NCI-H510A treated with DMSO at 0.1 percent for 48 hours (cell line): Measurements from ENCODE around the gene UBFD1.
"Not testable (repeated sequence)": the region's sequence is repeated elsewhere in the genome, so short reads cannot be mapped to it uniquely, and the experiment has no call there.

ENCODE experiments used
- DNase-seq: peaks from one replicate; lab custom pipeline; 2025; lab: John Stamatoyannopoulos, UW

Gene UBFD1

DNA sequence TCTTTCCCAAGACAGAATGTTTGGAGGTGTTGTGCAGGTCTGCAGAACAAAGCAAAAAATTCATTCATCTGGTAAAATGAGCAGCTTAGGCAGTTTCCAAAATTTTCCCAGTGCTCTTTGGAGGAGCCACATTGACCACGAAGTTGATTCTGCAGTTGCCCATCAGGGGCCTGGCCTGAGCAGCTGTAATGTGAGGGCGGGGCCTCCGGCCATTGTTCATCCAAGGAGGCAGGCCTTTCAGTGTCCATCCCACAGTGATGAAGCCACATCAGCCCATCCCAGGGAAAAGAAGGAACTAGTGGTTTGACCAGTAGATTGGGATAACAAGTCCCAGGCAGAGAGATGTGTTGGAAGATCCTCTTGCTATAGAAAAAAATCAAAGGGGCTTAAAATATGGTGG, 10.1 kb downstream of the UBFD1 start:
- no peak for DNase-seq

DNA sequence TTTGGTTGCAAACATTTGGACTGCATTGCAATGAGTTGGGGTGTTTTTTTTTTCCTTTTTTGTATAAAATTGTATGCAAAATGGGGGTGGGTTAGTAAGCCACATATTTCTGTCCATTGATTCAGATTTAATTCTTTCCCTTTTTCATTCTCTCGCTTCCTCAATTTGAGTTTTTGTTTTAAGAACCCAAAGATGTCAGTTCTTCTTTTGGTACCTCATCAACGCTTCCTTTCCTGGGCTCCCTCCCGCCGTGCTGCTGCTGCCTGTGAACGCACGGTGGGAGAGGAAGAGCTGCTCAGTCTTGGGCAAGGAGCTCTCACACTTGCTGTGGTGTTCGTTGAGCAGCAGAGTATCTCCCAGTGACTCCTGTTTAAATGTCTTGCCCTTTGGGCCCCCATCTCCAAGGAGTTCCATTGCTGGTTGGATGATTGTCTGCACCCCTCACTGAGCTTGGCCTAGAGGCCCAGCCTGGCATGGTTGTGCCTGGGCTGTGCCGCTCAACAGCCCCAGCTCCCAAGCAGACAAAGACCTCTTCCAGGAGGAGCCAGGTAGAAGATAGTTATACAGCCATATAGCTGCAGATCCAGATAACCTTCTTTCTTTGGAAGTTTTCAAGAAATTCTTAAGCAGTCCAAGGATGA, 13.6 kb downstream of the UBFD1 start:
- DNase-seq, result no peak

DNA sequence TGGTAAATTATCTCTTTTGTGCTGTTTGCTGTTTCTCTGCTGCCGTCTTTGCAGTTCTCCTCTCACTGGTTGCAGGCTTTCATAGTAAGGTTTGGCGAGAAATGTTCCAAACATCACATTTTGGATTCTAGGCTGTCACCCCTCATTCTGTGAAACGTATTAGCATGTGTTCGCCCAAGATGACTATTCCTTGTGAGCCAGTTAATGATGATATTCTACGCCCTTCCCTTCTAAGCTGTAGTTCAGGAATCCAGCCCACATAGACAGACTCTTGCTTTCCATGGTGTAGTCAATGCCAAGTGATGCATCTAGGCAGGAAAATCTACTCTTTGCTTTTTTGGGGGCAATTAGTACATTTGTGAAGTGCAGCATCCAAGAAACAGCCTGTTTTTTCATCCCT, 14.4 kb downstream of the UBFD1 start:
- DNase-seq, result no peak

DNA sequence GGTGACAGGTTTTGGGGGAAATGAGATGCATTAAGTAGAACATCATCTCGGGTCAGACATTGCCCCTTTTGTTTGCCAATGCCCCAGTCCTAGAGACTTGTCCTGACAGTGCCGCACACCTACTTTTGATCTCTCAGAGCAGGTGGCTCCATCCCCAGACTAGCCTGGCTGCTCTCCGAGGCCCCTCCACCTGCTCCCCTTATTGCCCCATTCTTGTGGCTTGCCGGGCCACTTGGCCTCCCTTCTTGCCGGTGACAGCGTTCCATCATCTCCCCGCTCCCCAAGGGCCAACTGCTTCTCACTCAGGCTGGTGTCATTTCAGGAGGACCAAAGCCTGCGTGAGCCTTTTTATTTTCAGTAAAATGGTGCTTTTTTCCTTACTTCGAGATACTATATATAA, 14.9 kb downstream of the UBFD1 start:
- no peak for DNase-seq

DNA sequence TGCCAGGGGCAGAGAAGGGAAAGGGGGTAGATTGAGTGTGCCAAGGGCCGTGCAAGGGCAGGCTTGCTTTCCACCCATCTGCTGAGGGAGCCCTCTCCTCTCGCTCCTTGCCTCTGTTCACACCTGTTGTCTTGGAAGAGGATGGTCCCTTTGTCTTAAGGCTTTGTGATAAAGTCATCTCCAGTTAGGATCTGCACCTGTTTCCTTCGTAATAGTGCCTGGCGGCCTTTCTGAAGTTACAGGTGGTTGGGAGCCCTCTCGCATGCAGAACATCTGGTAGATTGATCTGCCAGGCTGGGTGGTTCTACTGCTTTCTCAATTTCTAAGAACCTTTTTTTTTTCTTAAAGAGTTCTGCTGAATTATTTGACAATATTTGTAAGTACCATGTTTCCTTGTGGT, 16.3 kb downstream of the UBFD1 start:
- no peak for DNase-seq

DNA sequence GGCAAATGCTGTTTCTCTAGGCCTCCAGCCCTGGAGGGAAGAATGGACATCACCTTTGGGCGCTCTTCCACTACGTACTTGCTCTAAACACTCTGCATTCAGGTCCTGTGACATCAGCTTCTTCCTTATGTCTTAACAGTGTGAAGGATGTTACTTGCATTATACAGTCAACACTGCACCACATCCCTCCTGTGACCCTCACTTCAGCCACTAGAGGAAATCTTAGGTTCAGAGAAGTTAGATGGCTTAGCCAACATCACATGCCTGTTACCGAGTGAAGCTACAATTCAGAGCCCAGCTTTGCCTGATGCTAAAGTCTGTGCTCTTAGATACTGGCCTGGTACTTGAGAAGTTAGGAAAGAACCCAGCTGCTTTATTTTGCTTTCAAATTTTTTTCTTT, 18.3 kb downstream of the UBFD1 start:
- no peak for DNase-seq

DNA sequence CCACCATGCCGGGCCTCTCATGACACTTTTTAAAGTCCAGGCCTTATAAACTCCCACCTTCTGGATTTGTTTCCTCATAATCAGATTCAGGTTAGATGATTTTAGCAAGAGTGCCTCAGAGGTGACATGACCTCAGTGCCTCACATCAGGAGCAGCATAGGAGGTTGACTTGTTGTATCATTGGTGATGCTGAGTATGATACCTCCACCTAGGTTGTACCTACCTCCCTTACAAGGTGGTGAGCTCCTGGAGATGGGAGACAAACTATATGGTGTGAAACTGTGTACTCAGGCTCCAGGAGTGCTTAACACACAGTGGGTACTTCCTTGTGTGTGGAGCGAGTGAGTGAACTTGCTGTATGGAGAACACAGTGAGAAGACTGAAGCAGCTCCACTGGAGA, 20.0 kb downstream of the UBFD1 start:
- DNase-seq, result no peak

DNA sequence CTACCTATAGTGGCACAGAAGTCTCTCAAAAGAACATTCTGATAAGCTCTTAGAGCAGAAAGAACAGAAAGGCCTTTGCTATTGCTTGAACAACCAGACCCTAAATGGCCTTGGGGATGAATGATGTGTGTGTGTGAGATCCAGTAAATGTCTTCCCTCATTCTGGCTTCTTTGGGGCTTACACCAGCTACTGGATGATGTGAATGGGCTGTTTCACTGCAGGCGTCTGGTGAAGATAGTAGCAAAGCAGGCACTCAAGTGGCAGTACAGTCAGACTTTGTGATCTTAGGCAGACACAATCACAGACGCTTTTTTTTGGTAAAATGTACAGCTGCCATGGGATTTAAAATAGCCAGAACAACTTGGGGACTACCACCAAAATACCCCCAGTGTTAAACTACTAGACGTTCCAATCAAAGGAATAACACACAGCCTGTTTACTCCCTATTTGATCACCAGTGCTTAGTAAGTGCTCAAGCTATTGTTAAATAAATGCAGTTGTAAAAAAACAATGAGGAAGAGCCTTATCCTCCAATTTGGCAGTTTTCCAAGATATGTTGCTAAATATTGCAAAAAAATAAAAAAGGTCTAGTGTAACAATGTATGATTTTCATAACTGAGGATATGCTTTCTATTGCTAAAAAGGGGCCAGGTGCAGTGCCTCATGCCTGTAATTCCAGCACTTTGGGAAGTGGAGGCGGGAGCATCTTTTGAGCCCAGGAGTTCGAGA, 20.7 kb downstream of the UBFD1 start:
- DNase-seq, result no peak

DNA sequence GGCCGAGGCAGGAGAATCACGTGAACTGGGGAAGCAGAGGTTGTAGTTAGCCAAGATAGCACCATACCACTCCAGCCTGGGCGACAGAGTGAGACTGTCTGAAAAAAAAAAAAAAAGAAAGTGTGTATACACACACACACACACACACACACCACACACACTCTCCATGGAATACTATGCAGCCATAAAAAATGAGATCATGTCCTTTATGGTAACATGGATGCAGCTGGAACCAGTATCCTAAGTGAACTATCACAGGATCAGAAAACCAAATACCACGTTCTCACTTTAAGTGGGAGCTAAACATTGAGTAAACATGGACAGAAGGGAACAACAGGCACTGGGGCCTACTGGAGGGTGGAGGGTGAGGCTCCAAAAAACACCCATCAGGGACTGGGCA, 21.8 kb downstream of the UBFD1 start:
- no peak for DNase-seq

DNA sequence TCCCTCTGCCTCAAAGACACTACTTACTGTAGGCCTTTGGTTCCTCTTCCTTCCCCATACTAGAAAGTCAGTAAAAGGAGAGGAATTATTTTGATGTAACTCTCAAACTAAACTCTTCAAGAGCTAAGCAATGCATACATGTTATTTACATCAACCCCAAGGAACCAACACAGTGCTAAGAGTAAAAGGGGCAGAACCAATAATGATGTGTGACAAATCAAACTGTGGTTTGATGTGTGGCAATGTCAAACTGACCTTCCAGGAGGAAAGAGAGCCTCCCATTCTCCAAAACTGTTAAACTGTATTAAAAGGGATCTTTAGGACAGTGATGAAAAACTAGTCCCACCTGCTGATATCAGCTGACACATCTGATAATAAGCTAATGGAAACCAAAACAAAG, 22.9 kb downstream of the UBFD1 start:
- DNase-seq, result no peak

DNA sequence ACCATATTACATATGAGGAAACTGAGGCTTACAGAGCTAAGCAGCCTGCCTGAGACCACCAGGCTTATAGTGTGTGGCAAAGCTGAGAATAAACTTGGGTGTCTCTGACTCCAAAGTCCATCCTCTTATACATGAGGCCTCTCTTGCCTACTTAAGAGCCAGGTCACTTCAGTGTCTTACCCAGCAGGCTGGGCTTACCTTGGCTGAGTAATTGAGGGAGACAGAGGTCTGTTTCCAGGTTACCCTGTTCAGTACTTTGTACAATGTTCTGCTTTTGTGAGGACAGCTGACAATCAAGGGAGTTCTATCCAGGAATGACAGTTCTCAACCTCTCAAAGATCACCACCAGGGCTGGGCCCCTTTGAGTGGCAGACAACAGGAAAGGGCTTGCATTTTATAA, 24.2 kb downstream of the UBFD1 start:
- no peak for DNase-seq

DNA sequence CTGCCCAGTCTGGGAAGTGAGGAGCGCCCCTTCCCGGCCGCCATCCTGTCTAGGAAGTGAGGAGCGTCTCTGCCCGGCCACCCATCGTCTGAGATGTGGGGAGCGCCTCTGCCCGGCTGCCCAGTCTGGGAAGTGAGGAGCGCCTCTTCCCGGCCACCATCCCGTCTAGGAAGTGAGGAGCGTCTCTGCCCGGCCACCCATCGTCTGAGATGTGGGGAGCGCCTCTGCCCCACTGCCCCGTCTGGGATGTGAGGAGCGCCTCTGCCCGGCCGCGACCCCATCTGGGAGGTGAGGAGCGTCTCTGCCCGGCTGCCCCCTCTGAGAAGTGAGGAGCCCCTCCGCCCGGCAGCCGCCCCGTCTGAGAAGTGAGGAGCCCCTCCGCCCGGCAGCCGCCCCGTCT, 25.7 kb downstream of the UBFD1 start:
- DNase-seq, result not testable (repeated sequence)

DNA sequence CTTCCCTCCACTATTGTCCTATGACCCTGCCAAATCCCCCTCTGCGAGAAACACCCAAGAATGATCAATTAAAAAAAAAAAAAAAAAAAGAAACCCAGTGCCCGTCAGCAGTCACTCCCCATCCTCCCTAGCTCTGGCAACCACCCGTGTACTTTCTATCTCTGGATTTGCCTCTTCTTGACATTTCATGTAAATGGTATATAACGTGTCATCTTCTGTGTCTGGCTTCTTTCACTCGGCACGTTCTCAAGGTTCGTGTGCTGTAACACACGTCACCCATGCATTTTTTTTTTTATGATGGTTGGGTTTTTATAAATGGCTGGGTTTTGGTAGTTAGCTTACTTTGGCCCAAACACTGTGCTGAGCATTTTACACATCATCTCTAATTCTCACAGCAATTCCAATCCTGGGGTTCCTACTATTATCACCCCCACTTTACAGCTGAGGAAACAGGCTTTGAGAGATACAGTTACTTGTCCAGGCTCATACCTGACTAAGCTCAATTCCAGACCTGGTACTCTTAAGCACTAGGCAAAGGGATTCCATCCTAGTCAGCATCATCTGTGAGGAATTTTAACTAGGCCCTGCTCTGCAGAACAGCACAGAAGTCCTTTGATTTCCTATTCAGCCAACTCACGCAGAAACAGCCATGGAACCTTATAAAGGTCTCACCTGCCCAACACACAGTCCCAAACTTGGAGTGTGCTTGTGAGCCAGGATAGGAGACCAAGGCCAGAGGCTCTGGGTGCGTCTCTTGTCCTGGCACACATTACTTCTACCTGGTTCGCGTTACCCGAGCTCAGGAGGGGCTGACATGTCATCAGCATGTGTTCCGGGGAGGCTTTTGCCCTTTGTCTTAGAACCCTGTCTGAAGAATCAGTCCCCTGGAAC, 26.9 kb downstream of the UBFD1 start:
- no peak for DNase-seq

DNA sequence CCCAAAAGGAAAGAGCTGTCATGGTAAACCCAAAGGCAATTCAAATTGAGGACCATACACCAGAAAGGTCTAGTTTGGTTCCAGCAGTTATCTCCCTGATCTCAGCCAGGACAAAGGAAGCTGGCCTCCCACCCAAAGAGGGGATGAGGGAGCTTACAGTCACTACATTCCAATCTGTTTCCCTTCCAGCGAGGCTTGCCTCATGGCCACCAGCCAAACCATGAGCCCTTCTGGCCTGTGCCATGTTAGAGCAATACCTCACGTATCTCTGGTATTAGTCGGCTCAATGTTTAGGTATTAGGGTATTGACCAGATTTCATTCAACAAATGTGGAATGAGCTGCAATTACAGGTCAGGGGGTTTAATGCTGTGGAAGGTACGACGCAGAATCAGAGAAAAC, 30.2 kb downstream of the UBFD1 start:
- DNase-seq, result no peak

DNA sequence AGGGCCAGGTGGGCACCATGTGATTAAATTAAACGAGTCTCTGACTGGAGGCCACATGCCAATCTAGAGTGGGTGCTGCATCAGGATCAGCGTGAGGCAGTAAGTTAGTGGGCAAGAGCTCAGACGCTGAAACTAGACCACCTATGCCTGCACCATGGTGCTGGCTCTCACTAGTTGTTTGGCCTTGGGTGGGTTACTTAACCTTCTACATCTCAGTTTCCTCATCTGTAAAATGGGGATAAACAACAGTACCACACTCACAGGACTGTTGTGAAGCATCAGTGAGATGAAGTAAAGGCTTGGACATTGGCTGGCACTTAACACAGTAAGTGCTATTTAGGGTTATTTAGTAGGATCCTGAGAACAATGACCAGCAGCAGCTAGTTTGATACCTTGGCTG, 32.7 kb downstream of the UBFD1 start:
- DNase-seq, result no peak

DNA sequence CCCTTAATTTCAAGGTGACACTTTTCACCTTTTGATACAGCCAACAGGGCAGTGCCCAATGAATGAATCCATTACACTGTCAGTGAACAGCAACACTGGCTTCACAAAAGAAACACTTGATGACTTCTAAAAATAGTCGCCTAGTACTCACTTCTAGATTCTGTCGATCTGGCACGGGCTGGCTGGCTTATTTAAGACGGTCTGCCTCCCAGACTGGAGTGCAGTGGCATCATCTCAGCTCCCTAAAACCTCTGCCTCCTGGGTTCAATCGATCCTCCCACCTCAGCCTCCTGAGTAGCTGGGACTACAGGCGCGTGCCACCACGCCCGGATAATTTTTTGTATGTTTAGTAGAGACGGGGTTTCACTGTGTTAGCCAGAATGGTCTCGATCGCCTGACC, 36.7 kb downstream of the UBFD1 start:
- no peak for DNase-seq

DNA sequence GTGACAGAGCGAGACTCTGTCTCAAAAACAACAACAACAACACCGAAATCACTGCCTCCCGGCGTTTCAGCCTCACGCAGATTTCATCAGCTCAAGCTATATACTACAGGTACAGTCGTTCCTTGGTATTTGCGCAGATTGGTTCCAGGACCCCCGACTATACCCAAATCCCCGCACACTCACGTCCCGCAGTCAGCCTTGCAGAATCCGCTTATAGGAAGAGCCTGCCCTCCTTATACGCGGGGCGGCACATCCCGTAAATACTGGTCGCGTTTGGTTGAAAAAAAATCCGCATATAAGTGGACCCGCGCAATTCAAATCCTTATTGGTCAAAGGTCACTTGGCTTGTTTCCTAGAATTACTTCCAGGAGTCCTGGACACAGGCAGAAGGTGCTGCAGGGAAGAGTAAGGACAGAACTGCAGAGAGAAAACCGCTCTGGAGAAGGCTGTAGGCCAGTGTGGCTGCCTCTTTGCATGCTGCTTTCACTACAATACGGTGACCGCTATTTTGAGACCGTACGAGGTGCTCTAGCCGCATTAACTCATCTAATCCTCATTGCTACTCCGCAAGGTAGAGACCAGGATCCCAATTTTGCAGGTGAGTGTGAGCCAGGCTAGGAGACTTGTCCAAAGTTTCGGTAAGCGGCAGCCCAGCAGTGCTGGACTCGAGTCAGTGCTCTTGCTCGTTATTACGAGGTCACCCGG, 37.9 kb downstream of the UBFD1 start:
- DNase-seq, result no peak

DNA sequence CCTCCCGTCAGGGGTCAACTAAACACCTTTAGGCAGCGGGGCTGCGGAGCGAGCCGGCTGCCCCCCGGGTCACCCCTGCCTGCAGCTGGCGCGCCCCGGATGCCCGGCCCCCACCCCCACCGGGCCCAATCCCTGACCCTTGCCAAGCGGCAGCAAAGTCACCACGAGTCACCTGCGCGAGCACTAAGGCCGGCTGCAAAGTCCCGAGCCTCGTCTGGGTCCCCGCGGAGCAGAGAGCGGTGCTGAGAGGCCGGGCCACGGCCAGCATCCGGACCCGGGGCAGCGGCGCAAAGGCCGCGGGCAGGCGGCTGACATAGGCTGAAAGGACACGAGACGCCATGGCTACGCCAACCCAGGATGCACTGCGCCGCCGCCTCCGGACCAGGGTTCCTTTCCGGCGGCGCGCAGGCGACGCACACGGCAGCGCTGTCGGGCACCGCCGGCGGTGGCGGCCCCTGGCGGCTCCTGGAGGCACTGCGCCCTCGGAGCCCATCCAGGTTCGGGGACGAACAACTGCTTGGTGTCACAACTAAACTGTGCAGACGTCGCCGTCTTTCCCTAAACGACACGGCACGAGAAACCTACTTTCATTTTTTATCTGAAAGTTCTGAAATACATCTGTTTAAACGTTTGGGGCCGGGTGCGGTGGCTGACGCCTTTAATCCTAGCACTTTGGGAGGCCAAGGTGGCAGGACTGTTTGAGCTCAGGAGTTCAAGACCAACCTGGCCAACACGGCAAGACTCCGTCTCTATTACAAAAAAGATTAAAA, 38.6 kb downstream of the UBFD1 start, which contains the start of gene NDUFAB1:
TSS of gene NDUFAB1 (minus strand) at position 366 of the 770 bp plus-strand sequence. CDS start at position 340, 26 bp downstream.
- DNase-seq, result peak; percentile 92

DNA sequence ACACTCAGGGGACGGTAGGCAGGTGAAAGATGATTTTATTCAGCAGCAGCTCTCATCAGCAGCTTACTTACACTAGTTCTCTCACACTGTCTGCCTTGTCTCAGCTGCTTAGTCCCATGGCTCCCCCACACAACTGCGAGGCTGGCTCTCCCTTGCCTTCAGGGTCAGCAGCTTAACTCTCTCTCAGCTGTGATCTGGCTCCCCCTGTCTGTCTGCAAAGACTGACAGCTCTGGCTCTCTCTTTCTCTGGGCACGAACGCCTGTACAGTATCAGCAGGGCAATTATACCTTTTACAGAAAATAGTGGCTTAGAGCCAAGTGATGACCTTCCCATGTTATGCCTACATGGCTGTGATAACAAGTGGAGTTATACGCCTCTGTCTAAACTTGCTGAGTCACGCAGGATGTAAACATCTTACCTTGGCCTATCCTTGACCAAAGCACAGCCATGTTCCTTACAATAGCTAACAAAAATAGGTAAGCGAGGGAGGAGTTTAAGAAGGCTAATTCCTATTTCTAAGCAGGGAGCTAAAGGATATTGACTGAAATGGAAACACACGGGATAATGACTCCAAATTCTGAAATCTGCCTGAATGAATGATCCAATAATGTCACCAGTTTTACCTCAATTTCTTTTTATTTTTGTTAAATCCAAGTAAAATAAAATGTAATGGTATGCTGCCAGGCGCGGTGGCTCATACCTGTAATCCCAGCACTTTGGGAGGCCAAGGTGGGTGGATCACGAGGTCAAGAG, 39.7 kb downstream of the UBFD1 start:
- peak; percentile 14 for DNase-seq

DNA sequence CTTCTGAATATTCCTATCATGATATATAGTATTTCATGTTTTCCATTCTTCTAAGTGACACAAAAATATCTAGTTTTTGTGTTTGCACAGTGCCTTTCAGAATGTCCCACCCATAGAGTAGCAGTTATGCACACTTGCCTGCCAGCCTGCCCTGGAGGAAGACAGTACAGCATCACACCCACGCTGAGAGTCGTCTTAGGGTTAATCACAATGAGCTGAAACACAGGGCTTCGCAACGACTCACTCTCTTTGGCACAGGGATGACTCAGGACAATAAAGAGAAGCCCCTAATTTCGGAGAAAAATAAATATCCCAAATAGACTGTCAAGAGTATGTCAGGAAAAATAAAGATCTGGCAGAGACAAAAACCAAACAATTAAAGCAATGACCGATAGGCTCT, 50.2 kb downstream of the UBFD1 start:
- DNase-seq, result no peak

DNA sequence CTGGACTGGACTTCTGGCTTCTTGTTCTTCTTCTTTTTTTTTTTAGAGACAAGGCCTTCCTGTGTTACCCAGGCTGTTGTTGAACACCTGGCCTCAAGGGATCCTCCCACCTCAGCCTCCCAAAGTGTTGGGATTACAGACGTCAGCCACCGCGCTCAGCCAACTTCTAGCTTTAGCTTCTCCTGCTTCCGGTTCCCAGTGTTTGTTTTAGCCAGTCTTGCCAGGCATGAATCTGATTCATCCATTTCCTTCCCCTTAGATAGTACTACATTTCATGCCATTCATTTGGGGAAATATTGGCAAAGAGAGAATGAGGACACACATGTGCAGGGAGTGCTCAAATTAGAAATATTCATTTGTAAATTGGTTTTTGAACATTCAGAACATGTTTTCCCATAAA, 50.7 kb downstream of the UBFD1 start:
- no peak for DNase-seq
